ENCODE measurements around the gene NAB2. TPM values are rescaled to one million over a fixed set of nuclear protein-coding genes. Genes with fewer than 3 reads are reported as not detected.

NAB2 gene
- total RNA-seq (1 to 10 TPM; 3.9 to 10.0 TPM), polyA plus RNA-seq (1 to 10 TPM; 1.9 to 8.6 TPM)

GRCh38 chr12:57088354-57089270 lies at the start of gene NAB2:
NAB2 (plus strand) TSS chr12:57089114; CDS start chr12:57089272, 158 bp downstream.
- Histone ChIP-seq H3K9me3 (ENCODE audit: control insufficient read depth in 4 of 4, low read length in 3 of 4) (no peaks in the 10 kb centered on the region), H3K27ac (ENCODE audit: low read depth in 1 of 2, low read length in 2 of 2) (peak within 1 kb of the TSS; percentile 96 to 100), H3K36me3 (ENCODE audit: control insufficient read depth in 4 of 4, insufficient read depth in 3 of 4, low read depth in 1 of 4, low read length in 3 of 4) (peaks cover 7 to 15% (median 10%) of the 10 kb centered on the region in 4 donors), H3K4me3 (ENCODE audit: low read depth in 1 of 3, low read length in 3 of 3) (peak within 1 kb of the TSS; percentile 82 to 94 (median 88)), H3K9ac (ENCODE audit: low read depth in 1 of 2, low read length in 2 of 2) (peak within 1 kb of the TSS; percentile 13 to 90), H3K4me1 (ENCODE audit: control insufficient read depth in 4 of 4, insufficient read depth in 4 of 4, low read length in 3 of 4) (peaks cover 9 to 45% (median 24%) of the 10 kb centered on the region in 4 donors), H3K27me3 (ENCODE audit: control insufficient read depth in 4 of 4, insufficient read depth in 4 of 4, low read length in 3 of 4) (no peaks in the 10 kb centered on the region)
- TF ChIP-seq HNF4G (IDR thresholded peaks at IDR 0.05) (no peak), MAX (IDR thresholded peaks at IDR 0.05) (peak; percentile 74), HNF4A (conservative IDR thresholded peaks at IDR 0.05) (peak; percentile 36 to 55), YY1 (IDR thresholded peaks at IDR 0.05) (peak; percentile 66), GABPA (IDR thresholded peaks at IDR 0.05 in 1 of 2, conservative IDR thresholded peaks at IDR 0.05 in 1 of 2) (peak in 1 of 2 donors; percentile 57), FOXA2 (IDR thresholded peaks at IDR 0.05) (peak; percentile 63), SP1 (IDR thresholded peaks at IDR 0.05) (peak; percentile 80), NR2F2 (IDR thresholded peaks at IDR 0.05) (peak; percentile 13), TAF1 (conservative IDR thresholded peaks at IDR 0.05) (no peak), ATF3 (IDR thresholded peaks at IDR 0.05) (peak; percentile 52), RXRA (IDR thresholded peaks at IDR 0.05) (peak; percentile 55 to 66), RAD21 (IDR thresholded peaks at IDR 0.05) (peak; percentile 16 to 32), FOXA1 (IDR thresholded peaks at IDR 0.05) (peak; percentile 81), ZBTB33 (IDR thresholded peaks at IDR 0.05) (peak; percentile 91), JUND (IDR thresholded peaks at IDR 0.05) (peak; percentile 30 to 85), EGR1 (IDR thresholded peaks at IDR 0.05; ENCODE audit: low read depth in 2 of 2) (peak; percentile 88 to 96), REST (IDR thresholded peaks at IDR 0.05) (peak; percentile 90), CTCF (IDR thresholded peaks at IDR 0.05; ENCODE audit: low read depth, low read length, missing input control) (no peak)
- under 1% methylated on average over 91 of the region's 91 CpGs for WGBS
- DNase-seq (ENCODE audit: low spot score) = peak; percentile 95

Data from liver (tissue), 9 donors.